Dedifferentiated amniotic fluid mesenchymal stem cell (primary cell): ENCODE results near the gene RAB40AL.

Experiments
- DNase-seq: peaks from one replicate; pipeline ENCODE4 v3.0.0-alpha.2; 2016; ENCODE audit errors: extremely low spot score

The RAB40AL gene

DNA sequence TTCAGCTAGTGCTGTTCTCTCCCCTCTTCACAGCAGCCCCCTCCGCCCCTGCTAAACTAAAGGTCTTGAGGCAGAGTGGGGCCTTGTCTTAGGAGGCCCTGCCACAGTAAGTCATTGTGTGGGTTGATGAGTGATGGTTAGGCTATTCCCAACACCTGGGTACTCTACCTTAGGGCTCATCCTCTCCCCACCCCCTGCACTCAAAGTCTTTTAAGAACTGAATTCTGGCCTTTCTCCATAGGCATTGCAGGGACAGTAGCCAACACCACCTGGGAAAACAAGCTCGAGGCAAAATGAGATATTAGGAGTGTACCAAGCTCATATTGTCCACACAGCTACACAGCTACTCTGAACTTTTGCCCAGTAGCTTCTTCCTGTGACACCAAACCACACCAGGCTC is 42.5 kb downstream of the RAB40AL start:
- DNase-seq: no peak

DNA sequence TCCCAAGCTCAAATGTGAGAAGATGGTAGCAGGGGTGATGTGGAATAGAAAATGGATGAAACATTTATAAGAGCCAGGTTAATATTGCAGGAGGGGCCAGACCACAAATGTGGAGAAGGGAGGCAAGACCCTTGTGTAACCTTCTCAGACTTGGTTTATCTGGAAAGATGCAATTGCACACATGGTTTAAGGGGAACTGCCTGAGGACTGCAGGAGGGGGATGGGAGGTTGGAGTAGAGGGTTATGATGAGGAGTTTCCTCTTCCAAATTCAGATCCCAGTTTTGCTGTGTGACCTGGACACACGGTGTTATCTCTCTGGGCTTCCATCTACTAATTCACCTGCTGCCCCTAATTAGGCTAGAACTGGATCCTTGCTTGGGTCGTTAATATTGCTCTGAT is 46.1 kb downstream of the RAB40AL start:
- DNase-seq: no peak

- no peak for DNase-seq
Observed at GRCh38 chrX:102985192-102985591, 48.1 kb downstream of the RAB40AL start.
